Liver (tissue), 9 donors: ENCODE measurements around the gene SNX19. TPM values are rescaled to one million over a fixed set of nuclear protein-coding genes. Genes with fewer than 3 reads are reported as not detected.

Source experiments
- DNase-seq: peaks from one replicate; pipeline ENCODE4 v3.0.0-alpha.2; 2017; ENCODE audit warnings: low spot score
- H3K27ac ChIP-seq, 2 donors: one replicate each; pipeline ENCODE4 v1.7.0; 2013; ENCODE audit warnings: inconsistent platforms in 2 of 2, low read length in 2 of 2, control low read depth in 1 of 2, low read depth in 1 of 2, mild to moderate bottlenecking in 1 of 2
- H3K27me3 ChIP-seq, 4 donors: one replicate each; pipeline versions ENCODE4 v1.6.1 to v1.7.0; 2013; ENCODE audit warnings: low read length in 3 of 4, inconsistent platforms in 1 of 4, mild to moderate bottlenecking in 1 of 4, moderate library complexity in 1 of 4; ENCODE audit not compliant: control insufficient read depth in 4 of 4, insufficient read depth in 4 of 4
- H3K36me3 ChIP-seq, 4 donors: one replicate each; pipeline versions ENCODE4 v1.6.1 to v1.7.0; 2013; ENCODE audit warnings: low read length in 3 of 4, mild to moderate bottlenecking in 3 of 4, low read depth in 1 of 4, moderate library complexity in 1 of 4; ENCODE audit not compliant: control insufficient read depth in 4 of 4, insufficient read depth in 3 of 4
- H3K4me1 ChIP-seq, 4 donors: one replicate each; pipeline versions ENCODE4 v1.6.1 to v1.7.0; 2013; ENCODE audit warnings: low read length in 3 of 4, mild to moderate bottlenecking in 3 of 4, moderate library complexity in 1 of 4; ENCODE audit not compliant: control insufficient read depth in 4 of 4, insufficient read depth in 4 of 4
- H3K4me3 ChIP-seq, 3 donors: one replicate each; pipeline versions ENCODE4 v1.6.1 to v1.7.0; 2013; ENCODE audit warnings: low read length in 3 of 3, control low read depth in 1 of 3, low read depth in 1 of 3, mild to moderate bottlenecking in 1 of 3
- H3K9ac ChIP-seq, 2 donors: one replicate each; pipeline ENCODE4 v1.7.0; 2013; ENCODE audit warnings: low read length in 2 of 2, mild to moderate bottlenecking in 2 of 2, moderate library complexity in 2 of 2, control low read depth in 1 of 2, low read depth in 1 of 2
- H3K9me3 ChIP-seq, 4 donors: one replicate each; pipeline versions ENCODE4 v1.6.1 to v1.7.0; 2013; ENCODE audit warnings: low read length in 3 of 4; ENCODE audit not compliant: control insufficient read depth in 4 of 4
- EGR1 ChIP-seq, 2 donors: IDR thresholded peaks; 2 replicates each; pipeline ENCODE4 v1.6.1; 2016 to 2018; ENCODE audit warnings: antibody characterized with exemption in 2 of 2, low read depth in 2 of 2
- FOXA1 ChIP-seq: IDR thresholded peaks from 2 replicates; pipeline ENCODE4 v1.6.1; 2016; ENCODE audit warnings: antibody characterized with exemption
- FOXA2 ChIP-seq: IDR thresholded peaks from 2 replicates; pipeline ENCODE4 v1.6.1; 2016; ENCODE audit warnings: antibody characterized with exemption
- GABPA ChIP-seq, 2 donors: IDR thresholded peaks in 1 of 2; conservative IDR thresholded peaks in 1 of 2; 2 replicates each; pipeline ENCODE4 v1.6.1; 2016; ENCODE audit warnings: antibody characterized with exemption in 2 of 2, mild to moderate bottlenecking in 1 of 2, moderate library complexity in 1 of 2
- HNF4A ChIP-seq, 2 donors: conservative IDR thresholded peaks; 2 replicates each; pipeline ENCODE4 v1.6.1; 2016; ENCODE audit warnings: antibody characterized with exemption in 2 of 2, mild to moderate bottlenecking in 2 of 2
- HNF4G ChIP-seq: IDR thresholded peaks from 2 replicates; pipeline ENCODE4 v1.6.1; 2016; ENCODE audit warnings: antibody characterized with exemption
- JUND ChIP-seq, 2 donors: IDR thresholded peaks; 2 replicates each; pipeline ENCODE4 v1.6.1; 2016; ENCODE audit warnings: antibody characterized with exemption in 2 of 2
- NR2F2 ChIP-seq: IDR thresholded peaks from 2 replicates; pipeline ENCODE4 v1.6.1; 2016; ENCODE audit warnings: antibody characterized with exemption
- RAD21 ChIP-seq, 2 donors: IDR thresholded peaks; 2 replicates each; pipeline ENCODE4 v1.6.1; 2016; ENCODE audit warnings: antibody characterized with exemption in 2 of 2, mild to moderate bottlenecking in 2 of 2
- RXRA ChIP-seq, 2 donors: IDR thresholded peaks; 2 replicates each; pipeline ENCODE4 v1.6.1; 2017 to 2018; ENCODE audit warnings: antibody characterized with exemption in 2 of 2, mild to moderate bottlenecking in 1 of 2
- SP1 ChIP-seq: IDR thresholded peaks from 2 replicates; pipeline ENCODE4 v1.6.1; 2018; ENCODE audit warnings: antibody characterized with exemption, mild to moderate bottlenecking
- TAF1 ChIP-seq: conservative IDR thresholded peaks from 2 replicates; pipeline ENCODE4 v1.6.1; 2016; ENCODE audit warnings: antibody characterized with exemption, mild to moderate bottlenecking
- YY1 ChIP-seq: IDR thresholded peaks from 2 replicates; pipeline ENCODE4 v1.6.1; 2016; ENCODE audit warnings: antibody characterized with exemption, mild to moderate bottlenecking
- WGBS: extraction: QIAGEN DNeasy Blood & Tissue Kit; methylation state at CpG from one replicate; pipeline ENCODE4 v1.1.7; 2013; 5-methylcytosine and 5-hydroxymethylcytosine counted together
- polyA plus RNA-seq, 2 donors: library from polyadenylated mRNA; stranded (reverse) in 1 of 2; unstranded in 1 of 2; fragments of 200-250 nt in 1 of 2; fragments of >200 nt in 1 of 2; fragmentation: Nextera tagmentation in 1 of 2; extraction: Ambion mirVana in 1 of 2; gene quantifications; one replicate each; pipeline versions ENCODE4 v1.2.1 to v1.2.3, GENCODE V29; 2013 to 2015
- total RNA-seq, 2 donors: library from RNA; depleted of rRNA; stranded (reverse); fragments of >200 nt; gene quantifications; one replicate each; pipeline ENCODE4 v1.2.3, GENCODE V29; 2014
- TF ChIP-seq, protein P1 (sequence below): IDR thresholded peaks from 2 replicates; pipeline ENCODE4 v1.6.1; 2016; ENCODE audit warnings: antibody characterized with exemption, mild to moderate bottlenecking
- TF ChIP-seq, protein P2 (sequence below): fragments of 150-350 bp; IDR thresholded peaks from 2 replicates; pipeline ENCODE4 v1.5.1; 2017; ENCODE audit warnings: improper control_type of control experiment, low read depth, low read length; ENCODE audit not compliant: missing input control
- TF ChIP-seq, protein P3 (sequence below): IDR thresholded peaks from 2 replicates; pipeline ENCODE4 v1.6.1; 2016; ENCODE audit warnings: antibody characterized with exemption
- TF ChIP-seq, protein P4 (sequence below): IDR thresholded peaks from 2 replicates; pipeline ENCODE4 v1.6.1; 2016; ENCODE audit warnings: antibody characterized with exemption
- donor health status: healthy.
- donor health status: healthy.
- donor health status: healthy.
- donor health status: healthy.
- donor health status: healthy.

The SNX19 gene
- total and polyA plus RNA-seq, 4 donors = 16.5 to 94.5 (median 32.7) TPM

DNA sequence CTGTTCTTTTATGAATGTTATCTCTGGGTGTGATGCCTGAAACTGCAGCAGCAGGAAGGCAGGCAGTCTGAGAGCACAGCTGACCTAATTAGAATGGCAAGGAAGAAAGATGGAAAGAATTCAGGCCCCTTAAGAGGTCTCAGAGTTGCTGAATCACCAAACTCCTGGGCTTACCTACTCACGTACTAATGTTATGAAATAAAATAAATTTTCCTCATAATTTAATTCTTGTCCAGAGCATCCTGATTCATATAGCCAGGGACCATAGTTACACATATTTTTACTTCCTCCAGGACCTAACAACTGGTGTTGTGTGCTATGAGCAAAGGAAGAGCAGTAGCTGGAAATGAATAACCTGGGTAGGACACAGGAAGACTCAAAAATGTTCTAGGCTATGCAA is 41.9 kb downstream of the SNX19 start:
- no peak overlapping the region for H3K4me3 ChIP-seq
- no peak for TF ChIP-seq HNF4A (conservative IDR thresholded peaks at IDR 0.05)
- TF ChIP-seq TAF1 = no peak
- no peak for TF ChIP-seq JUND (IDR thresholded peaks at IDR 0.05)
- no peak for DNase-seq
- WGBS = 95% methylated on average over 1 of the region's 1 CpG
- H3K9me3 ChIP-seq = no peaks in the 10 kb centered on the region
- no peak overlapping the region for H3K27ac ChIP-seq
- peaks cover 4 to 49% (median 34%) of the 10 kb centered on the region in 4 donors for H3K36me3 ChIP-seq
- H3K9ac ChIP-seq = no peak overlapping the region
- no peaks in the 10 kb centered on the region for H3K4me1 ChIP-seq
- H3K27me3 ChIP-seq = no peaks in the 10 kb centered on the region

DNA sequence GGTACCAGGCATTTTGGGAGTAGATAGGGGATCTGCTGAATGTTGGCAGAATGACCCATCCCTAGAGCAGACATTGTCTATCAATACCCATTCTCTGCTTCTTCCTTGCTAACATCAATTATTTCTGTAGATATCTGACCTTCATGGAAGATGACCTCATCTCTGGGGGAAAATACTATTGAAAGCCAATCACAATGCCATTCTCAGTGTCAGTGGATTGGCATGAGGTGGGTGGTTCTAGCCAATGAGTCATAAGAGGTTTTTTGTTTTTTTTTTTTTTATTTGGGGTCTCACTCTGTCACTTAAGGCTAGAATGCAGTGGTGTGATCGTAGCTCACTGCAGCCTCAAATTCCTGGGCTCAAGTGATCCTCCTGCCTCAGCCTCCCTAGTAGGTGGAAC is 42.5 kb downstream of the SNX19 start:
- DNase-seq = no peak

DNA sequence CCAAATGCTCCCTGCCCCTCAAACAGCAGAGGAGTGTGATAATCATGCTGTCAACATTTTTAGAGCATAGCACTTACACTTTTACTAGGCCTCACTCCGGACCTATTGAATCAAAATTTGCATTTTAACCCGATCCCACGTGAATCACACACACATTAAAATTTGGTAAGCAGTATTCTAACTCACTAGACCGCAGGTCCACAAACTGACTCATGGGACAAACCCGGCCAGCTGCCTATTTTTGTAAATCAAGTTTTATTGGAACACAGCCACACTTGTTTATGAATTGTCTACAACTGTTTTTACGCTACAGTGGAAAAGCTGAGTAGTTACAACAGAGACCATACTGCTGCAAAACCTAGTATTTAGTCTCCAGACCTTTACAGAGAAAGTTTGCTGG is 43.3 kb downstream of the SNX19 start:
- Histone ChIP-seq H3K27ac (no peak overlapping the region), H3K36me3 (peaks cover 0 to 35% (median 23%) of the 10 kb centered on the region in 4 donors), H3K9me3 (no peaks in the 10 kb centered on the region), H3K4me1 (no peaks in the 10 kb centered on the region), H3K9ac (no peak overlapping the region), H3K4me3 (no peak overlapping the region), H3K27me3 (no peaks in the 10 kb centered on the region)
- TF ChIP-seq GABPA (IDR thresholded peaks at IDR 0.05 in 1 of 2, conservative IDR thresholded peaks at IDR 0.05 in 1 of 2) (no peak), NR2F2 (no peak), RXRA (IDR thresholded peaks at IDR 0.05) (no peak), TAF1 (no peak), FOXA1 (no peak), YY1 (no peak), JUND (IDR thresholded peaks at IDR 0.05) (no peak), RAD21 (IDR thresholded peaks at IDR 0.05) (no peak), HNF4G (no peak), HNF4A (conservative IDR thresholded peaks at IDR 0.05) (no peak), EGR1 (IDR thresholded peaks at IDR 0.05; ENCODE audit: low read depth in 2 of 2) (no peak), FOXA2 (no peak)
- TF ChIP-seq, protein P1, sequence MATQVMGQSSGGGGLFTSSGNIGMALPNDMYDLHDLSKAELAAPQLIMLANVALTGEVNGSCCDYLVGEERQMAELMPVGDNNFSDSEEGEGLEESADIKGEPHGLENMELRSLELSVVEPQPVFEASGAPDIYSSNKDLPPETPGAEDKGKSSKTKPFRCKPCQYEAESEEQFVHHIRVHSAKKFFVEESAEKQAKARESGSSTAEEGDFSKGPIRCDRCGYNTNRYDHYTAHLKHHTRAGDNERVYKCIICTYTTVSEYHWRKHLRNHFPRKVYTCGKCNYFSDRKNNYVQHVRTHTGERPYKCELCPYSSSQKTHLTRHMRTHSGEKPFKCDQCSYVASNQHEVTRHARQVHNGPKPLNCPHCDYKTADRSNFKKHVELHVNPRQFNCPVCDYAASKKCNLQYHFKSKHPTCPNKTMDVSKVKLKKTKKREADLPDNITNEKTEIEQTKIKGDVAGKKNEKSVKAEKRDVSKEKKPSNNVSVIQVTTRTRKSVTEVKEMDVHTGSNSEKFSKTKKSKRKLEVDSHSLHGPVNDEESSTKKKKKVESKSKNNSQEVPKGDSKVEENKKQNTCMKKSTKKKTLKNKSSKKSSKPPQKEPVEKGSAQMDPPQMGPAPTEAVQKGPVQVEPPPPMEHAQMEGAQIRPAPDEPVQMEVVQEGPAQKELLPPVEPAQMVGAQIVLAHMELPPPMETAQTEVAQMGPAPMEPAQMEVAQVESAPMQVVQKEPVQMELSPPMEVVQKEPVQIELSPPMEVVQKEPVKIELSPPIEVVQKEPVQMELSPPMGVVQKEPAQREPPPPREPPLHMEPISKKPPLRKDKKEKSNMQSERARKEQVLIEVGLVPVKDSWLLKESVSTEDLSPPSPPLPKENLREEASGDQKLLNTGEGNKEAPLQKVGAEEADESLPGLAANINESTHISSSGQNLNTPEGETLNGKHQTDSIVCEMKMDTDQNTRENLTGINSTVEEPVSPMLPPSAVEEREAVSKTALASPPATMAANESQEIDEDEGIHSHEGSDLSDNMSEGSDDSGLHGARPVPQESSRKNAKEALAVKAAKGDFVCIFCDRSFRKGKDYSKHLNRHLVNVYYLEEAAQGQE = no peak
- TF ChIP-seq, protein P2, sequence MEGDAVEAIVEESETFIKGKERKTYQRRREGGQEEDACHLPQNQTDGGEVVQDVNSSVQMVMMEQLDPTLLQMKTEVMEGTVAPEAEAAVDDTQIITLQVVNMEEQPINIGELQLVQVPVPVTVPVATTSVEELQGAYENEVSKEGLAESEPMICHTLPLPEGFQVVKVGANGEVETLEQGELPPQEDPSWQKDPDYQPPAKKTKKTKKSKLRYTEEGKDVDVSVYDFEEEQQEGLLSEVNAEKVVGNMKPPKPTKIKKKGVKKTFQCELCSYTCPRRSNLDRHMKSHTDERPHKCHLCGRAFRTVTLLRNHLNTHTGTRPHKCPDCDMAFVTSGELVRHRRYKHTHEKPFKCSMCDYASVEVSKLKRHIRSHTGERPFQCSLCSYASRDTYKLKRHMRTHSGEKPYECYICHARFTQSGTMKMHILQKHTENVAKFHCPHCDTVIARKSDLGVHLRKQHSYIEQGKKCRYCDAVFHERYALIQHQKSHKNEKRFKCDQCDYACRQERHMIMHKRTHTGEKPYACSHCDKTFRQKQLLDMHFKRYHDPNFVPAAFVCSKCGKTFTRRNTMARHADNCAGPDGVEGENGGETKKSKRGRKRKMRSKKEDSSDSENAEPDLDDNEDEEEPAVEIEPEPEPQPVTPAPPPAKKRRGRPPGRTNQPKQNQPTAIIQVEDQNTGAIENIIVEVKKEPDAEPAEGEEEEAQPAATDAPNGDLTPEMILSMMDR = no peak
- TF ChIP-seq, protein P3, sequence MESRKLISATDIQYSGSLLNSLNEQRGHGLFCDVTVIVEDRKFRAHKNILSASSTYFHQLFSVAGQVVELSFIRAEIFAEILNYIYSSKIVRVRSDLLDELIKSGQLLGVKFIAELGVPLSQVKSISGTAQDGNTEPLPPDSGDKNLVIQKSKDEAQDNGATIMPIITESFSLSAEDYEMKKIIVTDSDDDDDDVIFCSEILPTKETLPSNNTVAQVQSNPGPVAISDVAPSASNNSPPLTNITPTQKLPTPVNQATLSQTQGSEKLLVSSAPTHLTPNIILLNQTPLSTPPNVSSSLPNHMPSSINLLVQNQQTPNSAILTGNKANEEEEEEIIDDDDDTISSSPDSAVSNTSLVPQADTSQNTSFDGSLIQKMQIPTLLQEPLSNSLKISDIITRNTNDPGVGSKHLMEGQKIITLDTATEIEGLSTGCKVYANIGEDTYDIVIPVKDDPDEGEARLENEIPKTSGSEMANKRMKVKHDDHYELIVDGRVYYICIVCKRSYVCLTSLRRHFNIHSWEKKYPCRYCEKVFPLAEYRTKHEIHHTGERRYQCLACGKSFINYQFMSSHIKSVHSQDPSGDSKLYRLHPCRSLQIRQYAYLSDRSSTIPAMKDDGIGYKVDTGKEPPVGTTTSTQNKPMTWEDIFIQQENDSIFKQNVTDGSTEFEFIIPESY = no peak
- TF ChIP-seq, protein P4, sequence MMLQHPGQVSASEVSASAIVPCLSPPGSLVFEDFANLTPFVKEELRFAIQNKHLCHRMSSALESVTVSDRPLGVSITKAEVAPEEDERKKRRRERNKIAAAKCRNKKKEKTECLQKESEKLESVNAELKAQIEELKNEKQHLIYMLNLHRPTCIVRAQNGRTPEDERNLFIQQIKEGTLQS = no peak
- 89% methylated on average over 6 of the region's 6 CpGs for WGBS
- no peak for DNase-seq

More for the DNA sequence above, 42.5 kb downstream of the SNX19 start:
- Histone ChIP-seq H3K36me3 (peaks cover 0 to 43% (median 29%) of the 10 kb centered on the region in 4 donors), H3K27ac (no peak overlapping the region), H3K4me3 (no peak overlapping the region), H3K9me3 (no peaks in the 10 kb centered on the region), H3K9ac (no peak overlapping the region), H3K4me1 (no peaks in the 10 kb centered on the region), H3K27me3 (no peaks in the 10 kb centered on the region)
- TF ChIP-seq SP1 (no peak), FOXA1 (no peak), FOXA2 (no peak), HNF4G (no peak)
- TF ChIP-seq, protein P2 = no peak
- WGBS = 98% methylated on average over 1 of the region's 1 CpG
